ENCODE data around the gene UIMC1.
"Not testable (repeated sequence)": the region's sequence is repeated elsewhere in the genome, so short reads cannot be mapped to it uniquely, and the experiment has no call there.

Gene UIMC1

DNA sequence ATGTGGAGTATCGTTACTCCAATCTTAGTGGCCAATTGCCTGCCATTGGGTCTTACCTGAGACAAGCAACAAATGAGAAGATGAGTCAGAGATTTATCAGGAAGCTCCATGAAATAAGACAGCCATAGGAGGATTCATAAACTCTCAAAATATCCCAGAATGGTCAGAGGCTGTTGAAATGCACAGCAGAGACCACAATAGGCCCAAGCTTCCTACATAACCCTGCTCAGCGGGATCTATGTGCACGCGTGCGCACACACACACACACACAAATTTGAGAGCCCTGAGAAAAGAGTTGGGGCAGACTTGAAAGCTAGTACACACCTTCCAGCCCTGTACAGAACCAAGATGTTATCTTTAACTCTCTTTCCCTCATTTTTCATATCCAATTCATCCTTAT, 9.8 kb downstream of the UIMC1 start:
- no peak for DNase-seq (ENCODE audit: low read depth)
- no peak overlapping the region for H3K4me3 ChIP-seq (ENCODE audit: low read length)
- TF ChIP-seq CTCF (conservative IDR thresholded peaks at IDR 0.05; ENCODE audit: low read depth, low read length) = no peak

DNA sequence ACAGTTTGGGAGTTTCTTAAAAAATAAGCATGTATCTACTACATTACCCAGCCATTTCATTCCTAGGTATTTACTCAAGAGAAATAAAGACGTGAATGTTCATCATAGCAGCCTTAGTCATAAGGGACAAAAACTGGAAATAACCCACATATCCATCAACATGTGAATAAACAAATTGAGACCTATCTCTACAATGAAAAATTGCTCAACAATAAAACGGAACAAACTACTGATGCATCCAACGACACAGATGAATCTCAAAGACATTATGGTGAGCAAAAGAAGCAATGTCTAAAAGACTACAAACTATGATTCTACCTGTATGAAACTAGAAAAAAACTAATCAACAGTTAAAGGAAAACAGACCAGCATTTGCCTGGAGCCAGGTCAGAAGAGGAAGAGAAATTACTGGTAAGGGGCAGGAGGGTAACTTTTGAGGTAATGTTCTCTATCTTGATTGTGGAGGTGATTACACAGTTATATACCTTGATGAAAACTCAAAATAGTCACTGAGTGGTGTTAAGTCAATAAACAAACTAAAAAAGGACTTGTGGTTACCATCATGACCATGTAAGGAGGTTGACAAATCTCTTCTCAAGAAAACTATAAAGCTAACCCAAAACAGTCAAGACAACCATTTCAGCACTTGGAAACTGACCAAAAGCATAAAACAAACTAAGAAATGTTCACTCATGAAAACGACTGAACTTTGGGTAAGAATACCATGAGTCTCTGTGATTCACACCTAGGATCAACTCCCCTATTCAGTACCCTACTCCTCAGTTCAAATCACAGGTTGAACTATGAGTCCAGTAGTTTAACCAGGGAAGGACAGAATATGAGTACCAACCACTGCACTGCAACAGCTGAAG, 10.4 kb downstream of the UIMC1 start:
- no peak for TF ChIP-seq CTCF (conservative IDR thresholded peaks at IDR 0.05; ENCODE audit: low read depth, low read length)
- no peak overlapping the region for H3K4me3 ChIP-seq (ENCODE audit: low read length)
- no peak for DNase-seq (ENCODE audit: low read depth)

DNA sequence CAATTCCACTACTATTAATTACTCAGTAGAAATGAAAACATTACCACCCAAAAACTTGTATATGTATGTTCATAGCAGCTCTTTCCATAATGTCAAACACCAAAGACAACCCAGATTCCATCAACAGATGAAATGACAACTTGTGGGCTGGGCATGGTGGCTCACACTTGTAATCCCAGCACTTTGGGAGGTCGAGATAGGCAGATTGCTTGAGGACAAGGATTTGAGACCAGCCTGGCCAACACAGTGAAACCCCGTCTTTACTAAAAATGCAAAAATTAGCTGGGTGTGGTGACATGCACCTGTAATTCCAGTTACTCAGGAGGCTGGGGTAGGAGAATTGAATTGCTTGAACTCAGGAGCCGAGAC, 11.5 kb downstream of the UIMC1 start:
- DNase-seq (ENCODE audit: low read depth) = no peak
- no peak for TF ChIP-seq CTCF (conservative IDR thresholded peaks at IDR 0.05; ENCODE audit: low read depth, low read length)
- no peak overlapping the region for H3K4me3 ChIP-seq (ENCODE audit: low read length)

GRCh38 chr5:176994460-176995121, 12.0 kb downstream of the UIMC1 start:
- H3K4me3 ChIP-seq (ENCODE audit: low read length) = no peak overlapping the region
- no peak for TF ChIP-seq CTCF (conservative IDR thresholded peaks at IDR 0.05; ENCODE audit: low read depth, low read length)
- DNase-seq (ENCODE audit: low read depth) = no peak

GRCh38 chr5:176993081-176993480, 13.5 kb downstream of the UIMC1 start:
- DNase-seq (ENCODE audit: low read depth); H3K4me3 ChIP-seq (ENCODE audit: low read length): not testable (repeated sequence)

- no peak for DNase-seq (ENCODE audit: low read depth)
- TF ChIP-seq CTCF (conservative IDR thresholded peaks at IDR 0.05; ENCODE audit: low read depth, low read length) = no peak
- H3K4me3 ChIP-seq (ENCODE audit: low read length) = no peak overlapping the region
These were observed 19.0 kb downstream of the UIMC1 start for GRCh38 chr5:176987583-176987982.

GRCh38 chr5:176986280-176986679, 20.3 kb downstream of the UIMC1 start:
- H3K4me3 ChIP-seq (ENCODE audit: low read length) = no peak overlapping the region
- TF ChIP-seq CTCF (conservative IDR thresholded peaks at IDR 0.05; ENCODE audit: low read depth, low read length) = no peak
- DNase-seq (ENCODE audit: low read depth) = no peak

Data from retinal pigment epithelial cell (primary cell).